Activated naive CD4-positive, alpha-beta T cell treated with anti-CD3 and anti-CD28 coated beads, Interleukin-2, amount 50 U/mL, for 24 hours (primary cell): ENCODE data around the gene PTPRN.
A peak's percentile ranks its signal among the peaks of the same experiment; 100 is the strongest.

Experiments used
- H3K27ac Mint-ChIP-seq: one replicate; pipeline ENCODE4 v1.8.0; 2021; ENCODE audit warnings: mild to moderate bottlenecking, mixed read lengths
- H3K27me3 Mint-ChIP-seq: one replicate; pipeline ENCODE4 v1.8.0; 2021; ENCODE audit warnings: mixed read lengths
- H3K36me3 Mint-ChIP-seq: one replicate; pipeline ENCODE4 v1.8.0; 2021; ENCODE audit warnings: mixed read lengths
- H3K4me1 Mint-ChIP-seq: one replicate; pipeline ENCODE4 v1.8.0; 2021; ENCODE audit warnings: mixed read lengths
- H3K4me3 Mint-ChIP-seq: one replicate; pipeline ENCODE4 v1.8.0; 2021; ENCODE audit warnings: mild to moderate bottlenecking, mixed read lengths
- H3K9me3 Mint-ChIP-seq: one replicate; pipeline ENCODE4 v1.8.0; 2021; ENCODE audit warnings: mixed read lengths

Gene PTPRN

GRCh38 chr2:219309278-219309677, at the start of gene PTPRN:
Gene PTPRN, minus strand, starts transcription at chr2:219309401. Its CDS starts 69 bp downstream, at chr2:219309332.
- Mint-ChIP-seq H3K27ac (no peak within 1 kb of the TSS), H3K9me3 (no peaks in the 10 kb centered on the region), H3K27me3 (peaks cover 36% of the 10 kb centered on the region), H3K4me1 (no peaks in the 10 kb centered on the region), H3K4me3 (no peak within 1 kb of the TSS), H3K36me3 (peaks cover 2% of the 10 kb centered on the region)

GRCh38 chr2:219358170-219359075, 49.2 kb upstream of the PTPRN start:
- no peaks in the 10 kb centered on the region for H3K4me1 Mint-ChIP-seq
- peaks cover 19% of the 10 kb centered on the region for H3K27me3 Mint-ChIP-seq

GRCh38 chr2:219356834-219357233, 47.6 kb upstream of the PTPRN start:
- Mint-ChIP-seq H3K9me3 (no peaks in the 10 kb centered on the region), H3K36me3 (peaks cover 6% of the 10 kb centered on the region), H3K27ac (no peak overlapping the region), H3K27me3 (peaks cover 19% of the 10 kb centered on the region), H3K4me3 (no peak overlapping the region), H3K4me1 (no peaks in the 10 kb centered on the region)

More at GRCh38 chr2:219358170-219359075, 49.2 kb upstream of the PTPRN start:
- H3K27ac Mint-ChIP-seq: no peak overlapping the region
- peaks cover 7% of the 10 kb centered on the region for H3K36me3 Mint-ChIP-seq
- peak overlapping the region; percentile 31 for H3K4me3 Mint-ChIP-seq
- no peaks in the 10 kb centered on the region for H3K9me3 Mint-ChIP-seq

GRCh38 chr2:219354582-219354981, 45.4 kb upstream of the PTPRN start:
- Mint-ChIP-seq H3K36me3 (no peaks in the 10 kb centered on the region), H3K27me3 (peaks cover 12% of the 10 kb centered on the region), H3K4me1 (no peaks in the 10 kb centered on the region), H3K9me3 (no peaks in the 10 kb centered on the region), H3K4me3 (no peak overlapping the region), H3K27ac (no peak overlapping the region)

GRCh38 chr2:219353129-219353528, 43.9 kb upstream of the PTPRN start:
- Mint-ChIP-seq H3K4me3 (no peak overlapping the region), H3K4me1 (no peaks in the 10 kb centered on the region), H3K36me3 (peaks cover 1% of the 10 kb centered on the region), H3K27me3 (peaks cover 16% of the 10 kb centered on the region), H3K27ac (no peak overlapping the region), H3K9me3 (no peaks in the 10 kb centered on the region)

GRCh38 chr2:219352448-219353023, 43.3 kb upstream of the PTPRN start:
- Mint-ChIP-seq H3K27me3 (peaks cover 16% of the 10 kb centered on the region), H3K4me3 (no peak overlapping the region), H3K4me1 (no peaks in the 10 kb centered on the region), H3K27ac (no peak overlapping the region), H3K9me3 (no peaks in the 10 kb centered on the region), H3K36me3 (peaks cover 1% of the 10 kb centered on the region)

- Mint-ChIP-seq H3K27me3 (peaks cover 12% of the 10 kb centered on the region), H3K4me1 (no peaks in the 10 kb centered on the region), H3K27ac (no peak overlapping the region), H3K36me3 (peaks cover 1% of the 10 kb centered on the region), H3K4me3 (no peak overlapping the region), H3K9me3 (no peaks in the 10 kb centered on the region)
Observed at GRCh38 chr2:219350710-219351221, 41.6 kb upstream of the PTPRN start.

- Mint-ChIP-seq H3K27me3 (peaks cover 10% of the 10 kb centered on the region), H3K27ac (no peak overlapping the region), H3K4me3 (no peak overlapping the region), H3K4me1 (no peaks in the 10 kb centered on the region), H3K9me3 (no peaks in the 10 kb centered on the region), H3K36me3 (peaks cover 1% of the 10 kb centered on the region)
Observed at GRCh38 chr2:219350215-219350614, 41.0 kb upstream of the PTPRN start.

- Mint-ChIP-seq H3K36me3 (peaks cover 1% of the 10 kb centered on the region), H3K9me3 (no peaks in the 10 kb centered on the region), H3K4me3 (no peak overlapping the region), H3K27me3 (peaks cover 10% of the 10 kb centered on the region), H3K4me1 (no peaks in the 10 kb centered on the region), H3K27ac (no peak overlapping the region)
Observed at GRCh38 chr2:219344751-219345430, 35.7 kb upstream of the PTPRN start.

- peaks cover 12% of the 10 kb centered on the region for H3K9me3 Mint-ChIP-seq
- peaks cover 47% of the 10 kb centered on the region for H3K27me3 Mint-ChIP-seq
- no peaks in the 10 kb centered on the region for H3K4me1 Mint-ChIP-seq
- no peak overlapping the region for H3K4me3 Mint-ChIP-seq
- peaks cover 7% of the 10 kb centered on the region for H3K36me3 Mint-ChIP-seq
- no peak overlapping the region for H3K27ac Mint-ChIP-seq
Observed at GRCh38 chr2:219335373-219335786, 26.2 kb upstream of the PTPRN start.

- Mint-ChIP-seq H3K9me3 (peaks cover 12% of the 10 kb centered on the region), H3K4me1 (no peaks in the 10 kb centered on the region), H3K4me3 (no peak overlapping the region), H3K27me3 (peaks cover 42% of the 10 kb centered on the region), H3K27ac (no peak overlapping the region), H3K36me3 (peaks cover 7% of the 10 kb centered on the region)
Observed at GRCh38 chr2:219334076-219334475, 24.9 kb upstream of the PTPRN start.

- Mint-ChIP-seq H3K4me1 (no peaks in the 10 kb centered on the region), H3K27ac (no peak within 1 kb of the TSS), H3K9me3 (peaks cover 12% of the 10 kb centered on the region), H3K4me3 (no peak within 1 kb of the TSS), H3K27me3 (peaks cover 42% of the 10 kb centered on the region), H3K36me3 (peaks cover 7% of the 10 kb centered on the region)
Observed at GRCh38 chr2:219332542-219332941, 23.3 kb upstream of the PTPRN start, which contains the start of gene RESP18. Gene RESP18, minus strand, starts transcription at chr2:219332744.

GRCh38 chr2:219331560-219332213, 22.5 kb upstream of the PTPRN start:
- Mint-ChIP-seq H3K4me1 (no peaks in the 10 kb centered on the region), H3K4me3 (no peak overlapping the region), H3K27me3 (peaks cover 40% of the 10 kb centered on the region), H3K9me3 (peaks cover 12% of the 10 kb centered on the region), H3K27ac (no peak overlapping the region), H3K36me3 (peaks cover 7% of the 10 kb centered on the region)

GRCh38 chr2:219327719-219328118, 18.5 kb upstream of the PTPRN start:
- Mint-ChIP-seq H3K4me1 (peaks cover 4% of the 10 kb centered on the region), H3K9me3 (no peaks in the 10 kb centered on the region), H3K27ac (no peak overlapping the region), H3K36me3 (peaks cover 2% of the 10 kb centered on the region), H3K27me3 (peaks cover 18% of the 10 kb centered on the region), H3K4me3 (no peak overlapping the region)

GRCh38 chr2:219325657-219326315, 16.6 kb upstream of the PTPRN start:
- Mint-ChIP-seq H3K4me1 (peaks cover 23% of the 10 kb centered on the region), H3K27ac (no peak overlapping the region), H3K9me3 (no peaks in the 10 kb centered on the region), H3K36me3 (no peaks in the 10 kb centered on the region), H3K27me3 (peaks cover 4% of the 10 kb centered on the region), H3K4me3 (no peak overlapping the region)
